SU-DHL-6 (cell line): ENCODE results near the gene RAD51AP1.

Experiments used
- CTCF ChIP-seq: fragments of 200-600 bp; sonication (generic); IDR thresholded peaks from one replicate; pipeline ENCODE4 v1.5.1; 2017; ENCODE audit warnings: antibody characterized with exemption, mild to moderate bottlenecking, low read length, moderate library complexity; ENCODE audit not compliant: insufficient read depth, poor library complexity, severe bottlenecking
- EZH2phosphoT487 ChIP-seq: fragments of 200-600 bp; sonication (generic), shearing (Covaris generic); conservative IDR thresholded peaks from 2 replicates; pipeline ENCODE4 v1.6.1; 2018; ENCODE audit warnings: mild to moderate bottlenecking, antibody characterized with exemption, low read length, moderate library complexity, mixed read lengths

- TF ChIP-seq CTCF (no peak), EZH2phosphoT487 (no peak)
Measured at GRCh38 chr12:4489556-4489955, 49.1 kb upstream of the RAD51AP1 start.
